MM.1S (cell line): ENCODE results near the gene PLS3.

Source experiments
- CTCF ChIP-seq: fragments of 300-600 bp; sonication (generic); IDR thresholded peaks from 2 replicates; pipeline ENCODE4 v1.5.1; 2016; ENCODE audit warnings: antibody characterized with exemption, low read length, mixed read lengths
- EZH2 ChIP-seq: fragments of 300-600 bp; sonication (generic); optimal IDR thresholded peaks from 2 replicates; pipeline ENCODE3; 2017; ENCODE audit warnings: low read depth, mild to moderate bottlenecking, antibody characterized with exemption, low read length, mixed read lengths
- EZH2phosphoT487 ChIP-seq: fragments of 300-600 bp; sonication (generic); IDR thresholded peaks from 2 replicates; pipeline ENCODE4 v1.6.1; 2018; ENCODE audit warnings: antibody characterized with exemption, low read length

GRCh38 chrX:115549008-115549407, 12.0 kb upstream of the PLS3 start:
- TF ChIP-seq CTCF (no peak), EZH2phosphoT487 (no peak), EZH2 (no peak)
